ENCODE results near the gene GATA1. TPM values are rescaled to one million over a fixed set of nuclear protein-coding genes. Genes with fewer than 3 reads are reported as not detected.

The GATA1 gene
- total RNA-seq, 1 donor from 2014 or later = not detected

GRCh38 chrX:48782795-48783194, 3.6 kb upstream of the GATA1 start:
- H3K27me3 Mint-ChIP-seq (ENCODE audit: low read depth) = peaks cover 20% of the 10 kb centered on the region
- TF ChIP-seq, protein P1, sequence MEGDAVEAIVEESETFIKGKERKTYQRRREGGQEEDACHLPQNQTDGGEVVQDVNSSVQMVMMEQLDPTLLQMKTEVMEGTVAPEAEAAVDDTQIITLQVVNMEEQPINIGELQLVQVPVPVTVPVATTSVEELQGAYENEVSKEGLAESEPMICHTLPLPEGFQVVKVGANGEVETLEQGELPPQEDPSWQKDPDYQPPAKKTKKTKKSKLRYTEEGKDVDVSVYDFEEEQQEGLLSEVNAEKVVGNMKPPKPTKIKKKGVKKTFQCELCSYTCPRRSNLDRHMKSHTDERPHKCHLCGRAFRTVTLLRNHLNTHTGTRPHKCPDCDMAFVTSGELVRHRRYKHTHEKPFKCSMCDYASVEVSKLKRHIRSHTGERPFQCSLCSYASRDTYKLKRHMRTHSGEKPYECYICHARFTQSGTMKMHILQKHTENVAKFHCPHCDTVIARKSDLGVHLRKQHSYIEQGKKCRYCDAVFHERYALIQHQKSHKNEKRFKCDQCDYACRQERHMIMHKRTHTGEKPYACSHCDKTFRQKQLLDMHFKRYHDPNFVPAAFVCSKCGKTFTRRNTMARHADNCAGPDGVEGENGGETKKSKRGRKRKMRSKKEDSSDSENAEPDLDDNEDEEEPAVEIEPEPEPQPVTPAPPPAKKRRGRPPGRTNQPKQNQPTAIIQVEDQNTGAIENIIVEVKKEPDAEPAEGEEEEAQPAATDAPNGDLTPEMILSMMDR (conservative IDR thresholded peaks at IDR 0.05) = no peak
- no peak overlapping the region for H3K27ac Mint-ChIP-seq (ENCODE audit: unreplicated experiment)
- no peaks in the 10 kb centered on the region for H3K9me3 Mint-ChIP-seq
- no peak overlapping the region for H3K4me3 Mint-ChIP-seq
- no peaks in the 10 kb centered on the region for H3K4me1 Mint-ChIP-seq
- no peaks in the 10 kb centered on the region for H3K36me3 Mint-ChIP-seq (ENCODE audit: low read depth)
- DNase-seq (ENCODE audit: low read depth, low spot score) = no peak

DNA sequence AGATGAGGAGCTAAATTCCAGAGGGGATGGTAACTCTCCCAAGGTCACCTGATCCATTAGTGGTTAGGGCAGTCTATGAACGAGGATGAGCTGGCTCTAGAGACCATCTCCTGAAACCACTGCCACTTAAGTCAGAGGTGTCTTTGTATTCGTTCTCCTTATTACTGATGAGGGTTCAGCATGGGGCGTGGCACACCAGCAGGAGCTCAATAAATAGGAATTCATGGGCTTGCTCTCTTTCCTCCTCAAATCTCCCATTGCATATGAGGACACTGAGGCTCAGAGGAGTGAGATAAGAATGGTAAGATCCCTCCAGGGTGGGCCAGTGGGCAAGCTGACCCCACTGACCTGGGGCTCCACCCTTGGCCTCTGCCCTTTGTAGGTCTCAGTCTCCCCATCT, 1.7 kb upstream of the GATA1 start:
- Mint-ChIP-seq H3K4me1 (no peaks in the 10 kb centered on the region), H3K27me3 (ENCODE audit: low read depth) (peaks cover 17% of the 10 kb centered on the region), H3K4me3 (no peak overlapping the region), H3K9me3 (no peaks in the 10 kb centered on the region), H3K27ac (ENCODE audit: unreplicated experiment) (no peak overlapping the region), H3K36me3 (ENCODE audit: low read depth) (no peaks in the 10 kb centered on the region)
- no peak for DNase-seq (ENCODE audit: low read depth, low spot score)
- TF ChIP-seq, protein P1 (conservative IDR thresholded peaks at IDR 0.05) = no peak

DNA sequence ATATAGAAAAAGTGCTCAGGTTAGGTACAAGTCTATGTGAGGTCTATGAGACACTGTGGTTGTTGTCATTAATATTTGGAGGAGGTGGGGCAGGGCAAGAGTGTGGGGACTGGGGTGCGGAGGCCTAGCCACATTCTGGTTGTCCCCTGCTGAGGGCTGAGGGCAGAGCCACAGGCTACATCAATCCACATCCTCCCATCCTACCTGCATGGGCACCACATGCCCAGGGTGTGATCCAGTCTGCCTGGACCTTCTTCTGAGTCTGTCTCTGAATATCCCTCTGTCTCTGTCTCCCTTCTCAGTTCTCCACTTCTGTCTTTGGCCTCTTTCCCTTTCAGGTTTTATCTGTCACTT, 1.2 kb upstream of the GATA1 start:
- Mint-ChIP-seq H3K27ac (ENCODE audit: unreplicated experiment) (no peak overlapping the region), H3K4me1 (no peaks in the 10 kb centered on the region), H3K9me3 (no peaks in the 10 kb centered on the region), H3K4me3 (no peak overlapping the region), H3K27me3 (ENCODE audit: low read depth) (peaks cover 17% of the 10 kb centered on the region), H3K36me3 (ENCODE audit: low read depth) (no peaks in the 10 kb centered on the region)
- DNase-seq (ENCODE audit: low read depth, low spot score) = no peak
- TF ChIP-seq, protein P1 (conservative IDR thresholded peaks at IDR 0.05) = no peak

DNA sequence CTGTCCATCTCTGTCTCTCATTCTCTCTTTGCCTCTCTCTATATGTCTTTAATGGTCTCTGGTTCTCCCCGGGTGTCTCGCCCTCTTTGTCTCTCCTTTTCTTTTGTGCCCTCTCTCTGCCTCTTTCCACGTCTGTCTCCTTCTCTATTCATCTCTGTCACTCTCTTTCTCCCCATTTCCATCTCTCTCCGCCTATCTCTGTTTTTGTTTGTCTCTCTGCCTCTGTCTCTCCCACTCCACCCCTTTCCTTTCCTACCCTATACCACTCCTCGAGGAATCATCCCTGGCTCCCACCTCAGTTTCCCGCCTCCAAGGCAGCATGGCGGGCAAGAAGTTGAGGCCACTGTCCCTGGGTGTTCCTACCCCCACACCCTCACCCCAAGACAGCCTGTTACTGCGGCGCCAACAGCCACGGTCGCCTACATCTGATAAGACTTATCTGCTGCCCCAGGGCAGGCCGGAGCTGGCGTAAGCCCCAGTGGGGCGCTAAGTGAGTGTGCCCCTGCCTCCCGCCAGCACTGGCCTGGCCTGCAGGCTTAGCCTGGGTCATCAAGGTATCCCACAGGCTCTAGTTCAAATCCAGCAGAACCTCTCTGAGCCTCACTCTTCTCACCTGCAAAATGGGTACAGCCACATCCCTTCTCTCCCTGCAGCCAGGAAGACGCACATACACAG, 713 bp upstream of the GATA1 start:
- Mint-ChIP-seq H3K9me3 (no peaks in the 10 kb centered on the region), H3K27ac (ENCODE audit: unreplicated experiment) (no peak overlapping the region), H3K4me1 (no peaks in the 10 kb centered on the region), H3K4me3 (no peak overlapping the region), H3K36me3 (ENCODE audit: low read depth) (no peaks in the 10 kb centered on the region), H3K27me3 (ENCODE audit: low read depth) (peaks cover 17% of the 10 kb centered on the region)
- no peak for DNase-seq (ENCODE audit: low read depth, low spot score)
- TF ChIP-seq, protein P1 (conservative IDR thresholded peaks at IDR 0.05) = no peak

DNA sequence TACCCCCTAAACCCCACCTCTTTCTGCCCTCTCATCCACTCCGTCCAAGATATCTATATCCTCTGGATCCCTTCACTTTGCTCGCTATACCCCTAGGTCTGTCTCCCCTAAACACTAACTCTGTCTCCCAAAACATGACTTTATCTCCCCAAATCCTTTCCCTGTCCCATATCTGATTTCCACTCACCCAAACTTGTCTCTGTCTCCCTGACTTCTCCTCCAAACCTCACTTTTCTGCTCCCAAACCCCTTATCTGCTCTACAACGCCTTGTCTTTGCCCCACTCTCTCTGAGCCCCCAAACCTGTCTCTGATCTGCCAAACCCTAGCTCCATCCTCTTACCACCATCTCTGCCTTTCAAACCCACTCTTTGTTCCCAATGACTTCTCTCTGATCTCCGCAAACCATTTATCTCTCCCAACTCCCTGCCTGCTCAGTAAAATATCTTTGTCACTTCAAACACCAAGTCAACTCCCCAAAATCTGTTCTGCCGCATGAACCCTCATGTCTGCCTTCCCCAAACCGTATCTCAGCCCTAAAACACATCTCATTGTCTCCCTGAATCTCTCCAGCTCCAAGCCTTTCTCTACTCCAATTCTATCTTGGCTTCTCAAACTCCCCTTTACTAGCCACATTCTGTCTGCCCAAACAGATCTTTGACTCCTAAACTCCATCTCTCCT, 575 bp downstream of the GATA1 start:
- H3K9me3 Mint-ChIP-seq = no peaks in the 10 kb centered on the region
- H3K27ac Mint-ChIP-seq (ENCODE audit: unreplicated experiment) = no peak overlapping the region
- DNase-seq (ENCODE audit: low read depth, low spot score) = no peak
- TF ChIP-seq, protein P1 (conservative IDR thresholded peaks at IDR 0.05) = no peak
- H3K27me3 Mint-ChIP-seq (ENCODE audit: low read depth) = peaks cover 17% of the 10 kb centered on the region
- no peak overlapping the region for H3K4me3 Mint-ChIP-seq
- H3K36me3 Mint-ChIP-seq (ENCODE audit: low read depth) = no peaks in the 10 kb centered on the region
- H3K4me1 Mint-ChIP-seq = no peaks in the 10 kb centered on the region
